Measurements from ENCODE around the gene TMIE. TPM values are rescaled to one million over a fixed set of nuclear protein-coding genes. Genes with fewer than 3 reads are reported as not detected.

Gene TMIE
- polyA plus RNA-seq, 2 of the 4 experiments (the other 2 are of a cell fraction) = 0.09 to 0.12 TPM

DNA sequence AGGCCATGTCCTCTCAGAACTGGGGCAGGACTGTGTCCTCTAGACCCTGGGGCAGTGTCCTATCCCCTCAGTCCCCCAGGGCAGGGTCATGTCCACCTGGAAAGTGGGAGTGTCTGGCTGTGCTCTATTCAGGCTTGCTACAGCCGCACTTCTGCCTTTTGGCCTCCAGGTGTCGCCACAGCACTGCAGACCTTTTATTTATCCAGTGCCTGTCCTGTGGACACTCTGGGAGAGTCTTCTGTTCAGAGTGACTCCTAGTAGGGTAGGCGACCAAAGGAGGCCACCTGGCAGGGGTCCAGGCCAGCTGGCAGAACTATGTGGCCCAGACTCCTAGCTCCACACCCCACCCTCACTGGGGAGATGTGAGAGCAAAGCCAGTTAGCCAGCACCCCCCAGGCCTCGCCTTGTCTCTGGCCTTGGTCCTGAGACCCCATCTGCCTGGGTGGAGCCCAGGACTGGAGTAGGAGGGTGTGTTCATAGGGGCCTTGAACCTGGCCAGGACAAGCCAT is 3.9 kb downstream of the TMIE start:
- ChIA-PET POLR2A (no interaction called here), CTCF (interaction anchor here (0.5 to 7.0 kb wide), 18 partner anchors 9 to 1848 kb away, joined by 3 to 46 read pairs (median 4); partner anchors contain the start of genes ALS2CL and NBEAL2)
- DNase-seq (ENCODE audit: low read depth in 1 of 2, low spot score in 1 of 2) (peak; percentile 51 to 64), FAIRE-seq (no peak), ATAC-seq (peak; percentile 76 to 94)
- no peaks in the 10 kb centered on the region for H3K9me3 ChIP-seq
- H3K4me1 ChIP-seq = no peaks in the 10 kb centered on the region
- H3K27ac ChIP-seq = no peak overlapping the region
- TF ChIP-seq, protein P1, sequence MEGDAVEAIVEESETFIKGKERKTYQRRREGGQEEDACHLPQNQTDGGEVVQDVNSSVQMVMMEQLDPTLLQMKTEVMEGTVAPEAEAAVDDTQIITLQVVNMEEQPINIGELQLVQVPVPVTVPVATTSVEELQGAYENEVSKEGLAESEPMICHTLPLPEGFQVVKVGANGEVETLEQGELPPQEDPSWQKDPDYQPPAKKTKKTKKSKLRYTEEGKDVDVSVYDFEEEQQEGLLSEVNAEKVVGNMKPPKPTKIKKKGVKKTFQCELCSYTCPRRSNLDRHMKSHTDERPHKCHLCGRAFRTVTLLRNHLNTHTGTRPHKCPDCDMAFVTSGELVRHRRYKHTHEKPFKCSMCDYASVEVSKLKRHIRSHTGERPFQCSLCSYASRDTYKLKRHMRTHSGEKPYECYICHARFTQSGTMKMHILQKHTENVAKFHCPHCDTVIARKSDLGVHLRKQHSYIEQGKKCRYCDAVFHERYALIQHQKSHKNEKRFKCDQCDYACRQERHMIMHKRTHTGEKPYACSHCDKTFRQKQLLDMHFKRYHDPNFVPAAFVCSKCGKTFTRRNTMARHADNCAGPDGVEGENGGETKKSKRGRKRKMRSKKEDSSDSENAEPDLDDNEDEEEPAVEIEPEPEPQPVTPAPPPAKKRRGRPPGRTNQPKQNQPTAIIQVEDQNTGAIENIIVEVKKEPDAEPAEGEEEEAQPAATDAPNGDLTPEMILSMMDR (IDR thresholded peaks at IDR 0.05) = peak; percentile 79
- peak; percentile 67 for TF ChIP-seq SMC3 (IDR thresholded peaks at IDR 0.05)
- peak; percentile 88 to 90 for TF ChIP-seq RAD21 (conservative IDR thresholded peaks at IDR 0.05 in 1 of 2, IDR thresholded peaks at IDR 0.05 in 1 of 2)
- TF ChIP-seq, protein P2, sequence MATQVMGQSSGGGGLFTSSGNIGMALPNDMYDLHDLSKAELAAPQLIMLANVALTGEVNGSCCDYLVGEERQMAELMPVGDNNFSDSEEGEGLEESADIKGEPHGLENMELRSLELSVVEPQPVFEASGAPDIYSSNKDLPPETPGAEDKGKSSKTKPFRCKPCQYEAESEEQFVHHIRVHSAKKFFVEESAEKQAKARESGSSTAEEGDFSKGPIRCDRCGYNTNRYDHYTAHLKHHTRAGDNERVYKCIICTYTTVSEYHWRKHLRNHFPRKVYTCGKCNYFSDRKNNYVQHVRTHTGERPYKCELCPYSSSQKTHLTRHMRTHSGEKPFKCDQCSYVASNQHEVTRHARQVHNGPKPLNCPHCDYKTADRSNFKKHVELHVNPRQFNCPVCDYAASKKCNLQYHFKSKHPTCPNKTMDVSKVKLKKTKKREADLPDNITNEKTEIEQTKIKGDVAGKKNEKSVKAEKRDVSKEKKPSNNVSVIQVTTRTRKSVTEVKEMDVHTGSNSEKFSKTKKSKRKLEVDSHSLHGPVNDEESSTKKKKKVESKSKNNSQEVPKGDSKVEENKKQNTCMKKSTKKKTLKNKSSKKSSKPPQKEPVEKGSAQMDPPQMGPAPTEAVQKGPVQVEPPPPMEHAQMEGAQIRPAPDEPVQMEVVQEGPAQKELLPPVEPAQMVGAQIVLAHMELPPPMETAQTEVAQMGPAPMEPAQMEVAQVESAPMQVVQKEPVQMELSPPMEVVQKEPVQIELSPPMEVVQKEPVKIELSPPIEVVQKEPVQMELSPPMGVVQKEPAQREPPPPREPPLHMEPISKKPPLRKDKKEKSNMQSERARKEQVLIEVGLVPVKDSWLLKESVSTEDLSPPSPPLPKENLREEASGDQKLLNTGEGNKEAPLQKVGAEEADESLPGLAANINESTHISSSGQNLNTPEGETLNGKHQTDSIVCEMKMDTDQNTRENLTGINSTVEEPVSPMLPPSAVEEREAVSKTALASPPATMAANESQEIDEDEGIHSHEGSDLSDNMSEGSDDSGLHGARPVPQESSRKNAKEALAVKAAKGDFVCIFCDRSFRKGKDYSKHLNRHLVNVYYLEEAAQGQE (IDR thresholded peaks at IDR 0.05) = peak; percentile 84
- no peak for TF ChIP-seq EHF (CRISPR knock-in tag; IDR thresholded peaks at IDR 0.05)
- 0% methylated on average over 1 of the region's 4 CpGs for WGBS (ENCODE audit: missing lambda C conversion rate)
- H3K4me2 ChIP-seq = no peak overlapping the region
- H3K4me3 ChIP-seq = no peak overlapping the region

GRCh38 chr3:46705751-46706552 is 4.8 kb downstream of the TMIE start:
- WGBS (ENCODE audit: missing lambda C conversion rate) = 72% methylated on average over 10 of the region's 19 CpGs
- no peaks in the 10 kb centered on the region for H3K9me3 ChIP-seq
- no peak for DNase-seq (ENCODE audit: low read depth in 1 of 2, low spot score in 1 of 2)
- H3K4me1 ChIP-seq = no peaks in the 10 kb centered on the region
- no peak for TF ChIP-seq ATOH8 (CRISPR knock-in tag; IDR thresholded peaks at IDR 0.05; ENCODE audit: low read depth)
- TF ChIP-seq MAFK (IDR thresholded peaks at IDR 0.05; ENCODE audit: partially characterized antibody) = no peak
- no peak for TF ChIP-seq NPAS2 (CRISPR knock-in tag; IDR thresholded peaks at IDR 0.05; ENCODE audit: borderline replicate concordance)
- no peak for TF ChIP-seq POLR2A (IDR thresholded peaks at IDR 0.05; ENCODE audit: low read length)
- no peak for TF ChIP-seq CHD4 (IDR thresholded peaks at IDR 0.05; ENCODE audit: borderline replicate concordance)
- TF ChIP-seq SREBF2 (IDR thresholded peaks at IDR 0.05) = no peak
- no peak for TF ChIP-seq ZC3H11A (IDR thresholded peaks at IDR 0.05)
- TF ChIP-seq E2F6 (IDR thresholded peaks at IDR 0.05; ENCODE audit: borderline replicate concordance, low read depth) = no peak
- TF ChIP-seq HEYL (CRISPR knock-in tag; IDR thresholded peaks at IDR 0.05) = no peak
- TF ChIP-seq HDAC2 (IDR thresholded peaks at IDR 0.05) = no peak
- no peak for TF ChIP-seq POLR2AphosphoS2 (conservative IDR thresholded peaks at IDR 0.05; ENCODE audit: low read length)
- no peak for TF ChIP-seq HOXB13 (CRISPR knock-in tag; IDR thresholded peaks at IDR 0.05; ENCODE audit: low read depth)
- no peak overlapping the region for H3K4me3 ChIP-seq
- ATAC-seq = no peak
- ChIA-PET POLR2A (interaction anchor here (0.6 kb wide), 1 partner anchor 189 kb away, joined by 5 read pairs; no protein-coding TSS in a partner anchor), CTCF (interaction anchor here (0.6 to 7.0 kb wide), 17 partner anchors 8 to 274 kb away, joined by 3 to 46 read pairs (median 4); partner anchors contain the start of genes ALS2CL and NBEAL2)
- no peak overlapping the region for H3K27ac ChIP-seq
- no peak for FAIRE-seq
- H3K4me2 ChIP-seq = no peak overlapping the region
